Ascending aorta (tissue), 2 donors: Measurements from ENCODE around the gene CBLC. TPM values are rescaled to one million over a fixed set of nuclear protein-coding genes. Genes with fewer than 3 reads are reported as not detected.

Source experiments
- DNase-seq, 2 donors: peaks; one replicate each; pipeline ENCODE4 v3.0.0-alpha.2; 2019; ENCODE audit warnings: low spot score in 2 of 2
- H3K27ac ChIP-seq, 2 donors: fragments of 200-600 bp; sonication (generic); one replicate each; pipeline ENCODE4 v1.5.1; 2016 to 2017; ENCODE audit warnings: mild to moderate bottlenecking in 1 of 2
- H3K27me3 ChIP-seq: fragments of 200-600 bp; sonication (generic); one replicate; pipeline ENCODE4 v1.5.1; 2017
- H3K36me3 ChIP-seq, 2 donors: fragments of 200-600 bp; sonication (generic); one replicate each; pipeline ENCODE4 v1.5.1; 2016
- H3K4me1 ChIP-seq, 2 donors: fragments of 200-600 bp; sonication (generic); one replicate each; pipeline ENCODE4 v1.5.1; 2016 to 2017; ENCODE audit warnings: mild to moderate bottlenecking in 1 of 2
- H3K4me3 ChIP-seq, 2 donors: fragments of 200-600 bp; sonication (generic); one replicate each; pipeline ENCODE4 v1.5.1; 2016 to 2017; ENCODE audit warnings: mild to moderate bottlenecking in 1 of 2
- H3K9me3 ChIP-seq, 2 donors: fragments of 200-600 bp; sonication (generic); one replicate each; pipeline ENCODE4 v1.5.1; 2016
- CTCF ChIP-seq, 3 experiments: fragments of 200-600 bp in 2 of 3; fragments of 450-650 bp in 1 of 3; sonication (generic) in 2 of 3; IDR thresholded peaks; one replicate each; pipeline ENCODE4 v1.5.1; 2016 to 2019; ENCODE audit warnings: antibody characterized with exemption in 3 of 3, mild to moderate bottlenecking in 1 of 3, moderate library complexity in 1 of 3
- intact Hi-C: fragments of 100-400 bp; cut with DNase I; formaldehyde crosslinking; loops from one replicate; pipeline ENCODE4 v1.15.1; 2023
- total RNA-seq: library from RNA; depleted of rRNA; stranded (reverse); fragments of >200 nt; gene quantifications from one replicate; pipeline ENCODE4 v1.1.0, GENCODE V29; 2016

The CBLC gene
- total RNA-seq, 1 donor from 2014 or later: not detected

- Histone ChIP-seq H3K36me3 (peaks cover 4 to 6% of the 10 kb centered on the region in 2 donors), H3K4me1 (peaks cover 22 to 59% of the 10 kb centered on the region in 2 donors)
These were observed 24.7 kb upstream of the CBLC start for GRCh38 chr19:44752816-44753625.

GRCh38 chr19:44753626-44753931, 24.1 kb upstream of the CBLC start:
- TF ChIP-seq CTCF (IDR thresholded peaks at IDR 0.05): no peak
- peak overlapping the region; percentile 84 to 91 for H3K27ac ChIP-seq
- peaks cover 22 to 63% of the 10 kb centered on the region in 2 donors for H3K4me1 ChIP-seq
- no peaks in the 10 kb centered on the region for H3K9me3 ChIP-seq
- H3K27me3 ChIP-seq: no peaks in the 10 kb centered on the region
- no peak for DNase-seq
- H3K36me3 ChIP-seq: peaks cover 4 to 6% of the 10 kb centered on the region in 2 donors
- intact Hi-C loops: no loop called here
- H3K4me3 ChIP-seq: peak overlapping the region; percentile 41 to 57

More at GRCh38 chr19:44752816-44753625, 24.7 kb upstream of the CBLC start:
- peak; percentile 86 to 94 for DNase-seq
- Histone ChIP-seq H3K4me3 (peak overlapping the region; percentile 41 to 57), H3K27ac (peak overlapping the region; percentile 84 to 91), H3K27me3 (no peaks in the 10 kb centered on the region), H3K9me3 (no peaks in the 10 kb centered on the region)
- TF ChIP-seq CTCF (IDR thresholded peaks at IDR 0.05): no peak
- intact Hi-C loops: no loop called here

- TF ChIP-seq CTCF (IDR thresholded peaks at IDR 0.05): no peak
- H3K9me3 ChIP-seq: no peaks in the 10 kb centered on the region
- peaks cover 7 to 10% of the 10 kb centered on the region in 2 donors for H3K36me3 ChIP-seq
- intact Hi-C loops: no loop called here
- H3K4me1 ChIP-seq: peaks cover 22 to 63% of the 10 kb centered on the region in 2 donors
- DNase-seq: peak; percentile 78 to 95
- H3K4me3 ChIP-seq: peak overlapping the region; percentile 41 to 57
- H3K27ac ChIP-seq: peak overlapping the region; percentile 84 to 91
- no peaks in the 10 kb centered on the region for H3K27me3 ChIP-seq
These were observed 23.5 kb upstream of the CBLC start for GRCh38 chr19:44753932-44754749.

GRCh38 chr19:44754750-44755080, 23.0 kb upstream of the CBLC start:
- DNase-seq: no peak
- Histone ChIP-seq H3K27me3 (no peaks in the 10 kb centered on the region), H3K9me3 (no peaks in the 10 kb centered on the region), H3K4me3 (peak overlapping the region; percentile 41 to 57), H3K4me1 (peaks cover 22 to 57% of the 10 kb centered on the region in 2 donors), H3K36me3 (peaks cover 13% of the 10 kb centered on the region in 2 donors), H3K27ac (peak overlapping the region; percentile 84 to 91)
- intact Hi-C loops: loop anchor here (5.0 kb wide), 2 partner anchors 32 to 62 kb away; no protein-coding TSS in a partner anchor
- TF ChIP-seq CTCF (IDR thresholded peaks at IDR 0.05): no peak

- no peaks in the 10 kb centered on the region for H3K9me3 ChIP-seq
- TF ChIP-seq CTCF (IDR thresholded peaks at IDR 0.05): no peak
- no peaks in the 10 kb centered on the region for H3K27me3 ChIP-seq
- peak overlapping the region; percentile 84 to 91 for H3K27ac ChIP-seq
- DNase-seq: no peak
- peaks cover 13 to 18% of the 10 kb centered on the region in 2 donors for H3K36me3 ChIP-seq
- H3K4me1 ChIP-seq: peaks cover 22 to 54% of the 10 kb centered on the region in 2 donors
- intact Hi-C loops: loop anchor here (5.0 kb wide), 2 partner anchors 33 to 63 kb away; no protein-coding TSS in a partner anchor
- no peak overlapping the region for H3K4me3 ChIP-seq
These were observed 22.5 kb upstream of the CBLC start for GRCh38 chr19:44755219-44755618.
